Left ventricle myocardium superior (tissue), 1 donor: ENCODE data around the gene PLIN4. TPM values are rescaled to one million over a fixed set of nuclear protein-coding genes. Genes with fewer than 3 reads are reported as not detected.
"Not testable (repeated sequence)": the region's sequence is repeated elsewhere in the genome, so short reads cannot be mapped to it uniquely, and the experiment has no call there.

Experiments used
- ATAC-seq: fragments of 200-7000 bp; cut with Tn5 transposase; one replicate; pipeline ENCODE4 v1.9.1; 2020; ENCODE audit warnings: mild to moderate bottlenecking, moderate library complexity
- DNase-seq: peaks from one replicate; pipeline ENCODE4 v3.0.0-alpha.2; 2020
- intact Hi-C: fragments of 100-400 bp; cut with micrococcal nuclease; formaldehyde crosslinking; loops from one replicate; pipeline ENCODE4 v1.11.0; 2022
- total RNA-seq: library from RNA; stranded (reverse); fragmentation: NEBNext Ultra II Directional; extraction: Animal tissue kit (Norgen Biotek cat#: 25700); gene quantifications from one replicate; pipeline ENCODE4 v1.2.1, GENCODE V29; 2021
- donor health status: DM: no; HTN: yes; CAD: no; lungs with severe emphysema.

The PLIN4 gene
- total RNA-seq, 1 donor from 2014 or later = 235 TPM

DNA sequence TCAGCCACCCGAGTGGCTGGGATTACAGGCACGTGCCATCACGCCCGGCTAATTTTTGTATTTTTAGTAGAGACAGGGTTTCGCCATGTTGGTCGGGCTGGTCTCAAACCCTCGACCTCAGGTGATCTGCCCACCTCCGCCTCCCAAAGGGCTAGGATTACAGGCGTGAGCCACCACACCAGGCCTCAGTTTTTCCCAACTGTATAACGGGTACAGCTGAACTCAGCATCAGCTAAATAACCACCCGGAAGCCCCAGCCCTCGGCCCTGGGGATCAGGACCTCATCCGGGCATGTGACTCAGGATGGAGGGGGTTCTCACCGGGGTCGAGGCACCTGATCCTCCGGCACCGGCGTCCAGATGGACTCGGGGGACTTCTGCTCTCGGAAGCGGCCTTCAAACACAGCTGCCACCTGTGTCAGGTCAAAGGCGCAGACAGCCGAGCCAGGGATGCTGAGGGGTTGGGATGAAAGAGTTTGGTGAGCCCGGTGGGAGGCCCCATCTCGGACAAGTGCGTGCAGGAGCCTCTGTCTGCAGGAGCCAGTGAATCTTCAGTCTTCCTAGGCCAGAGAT is 32.3 kb upstream of the PLIN4 start:
- ATAC-seq (no peak), DNase-seq (no peak)
- intact Hi-C loops = no loop called here

- DNase-seq (no peak), ATAC-seq (no peak)
- intact Hi-C loops = no loop called here
These were observed 31.7 kb upstream of the PLIN4 start for GRCh38 chr19:4550018-4550417.

DNA sequence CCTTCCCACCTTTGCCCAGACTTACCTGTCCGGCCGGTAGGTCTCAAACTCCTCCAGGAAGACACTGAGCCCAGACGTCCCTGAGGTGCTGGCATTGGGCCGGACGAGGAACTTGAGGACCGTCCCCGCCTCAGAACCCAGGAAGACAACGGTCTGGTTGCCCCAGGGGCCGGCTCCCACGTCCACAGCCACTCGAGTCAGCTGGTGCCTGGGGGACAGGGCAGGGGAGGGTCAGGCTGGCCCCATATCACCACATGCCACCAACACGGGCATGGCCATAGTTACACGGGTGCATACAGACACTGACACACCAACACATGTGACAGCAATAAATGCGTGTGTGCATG is 29.9 kb upstream of the PLIN4 start:
- intact Hi-C loops = no loop called here
- no peak for ATAC-seq

GRCh38 chr19:4547303-4548237 is 29.3 kb upstream of the PLIN4 start:
- DNase-seq (no peak), ATAC-seq (peak; percentile 42)
- intact Hi-C loops = no loop called here

More for the DNA sequence above, 29.9 kb upstream of the PLIN4 start:
- DNase-seq = no peak

DNA sequence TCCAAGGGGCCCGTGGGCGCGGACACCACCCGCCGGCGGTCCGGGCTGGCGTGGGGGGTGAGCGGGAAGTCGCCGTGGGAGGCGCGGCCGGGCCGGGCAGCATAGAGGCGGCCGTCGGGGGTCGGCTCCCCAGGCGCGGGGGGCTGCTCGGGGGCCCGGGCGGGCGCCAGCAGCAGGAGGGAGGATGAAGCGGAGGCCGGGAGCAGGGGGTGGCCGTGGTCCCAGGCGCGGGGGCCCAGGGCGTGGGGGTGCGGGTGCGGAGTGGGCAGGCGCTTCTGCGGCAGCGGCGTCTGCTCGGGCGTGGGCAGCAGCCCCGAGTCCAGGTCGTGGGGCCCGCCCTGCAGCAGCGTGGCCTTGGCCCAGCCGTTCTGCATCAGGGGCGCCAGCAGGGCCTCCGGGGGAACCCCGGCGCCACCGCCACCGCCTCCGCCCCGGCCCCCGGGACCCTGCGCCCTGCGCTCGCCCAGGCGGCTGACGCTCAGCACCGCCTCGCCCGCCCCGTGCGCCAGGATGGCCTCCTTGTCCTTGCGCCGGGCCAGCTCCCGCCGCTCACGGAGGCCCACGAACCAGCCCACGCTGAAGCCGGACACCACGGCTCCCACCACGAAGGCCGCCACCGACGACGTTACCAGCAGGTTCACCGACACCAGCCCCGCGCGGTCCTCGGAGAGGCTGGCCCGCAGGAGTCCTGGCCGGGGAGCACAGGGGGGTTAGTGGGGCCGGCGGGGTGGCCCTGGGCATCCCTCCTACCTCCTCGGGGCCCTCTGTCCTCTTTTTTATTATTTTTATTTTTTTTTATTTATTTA is 25.8 kb upstream of the PLIN4 start:
- ATAC-seq (no peak), DNase-seq (no peak)
- intact Hi-C loops = no loop called here

DNA sequence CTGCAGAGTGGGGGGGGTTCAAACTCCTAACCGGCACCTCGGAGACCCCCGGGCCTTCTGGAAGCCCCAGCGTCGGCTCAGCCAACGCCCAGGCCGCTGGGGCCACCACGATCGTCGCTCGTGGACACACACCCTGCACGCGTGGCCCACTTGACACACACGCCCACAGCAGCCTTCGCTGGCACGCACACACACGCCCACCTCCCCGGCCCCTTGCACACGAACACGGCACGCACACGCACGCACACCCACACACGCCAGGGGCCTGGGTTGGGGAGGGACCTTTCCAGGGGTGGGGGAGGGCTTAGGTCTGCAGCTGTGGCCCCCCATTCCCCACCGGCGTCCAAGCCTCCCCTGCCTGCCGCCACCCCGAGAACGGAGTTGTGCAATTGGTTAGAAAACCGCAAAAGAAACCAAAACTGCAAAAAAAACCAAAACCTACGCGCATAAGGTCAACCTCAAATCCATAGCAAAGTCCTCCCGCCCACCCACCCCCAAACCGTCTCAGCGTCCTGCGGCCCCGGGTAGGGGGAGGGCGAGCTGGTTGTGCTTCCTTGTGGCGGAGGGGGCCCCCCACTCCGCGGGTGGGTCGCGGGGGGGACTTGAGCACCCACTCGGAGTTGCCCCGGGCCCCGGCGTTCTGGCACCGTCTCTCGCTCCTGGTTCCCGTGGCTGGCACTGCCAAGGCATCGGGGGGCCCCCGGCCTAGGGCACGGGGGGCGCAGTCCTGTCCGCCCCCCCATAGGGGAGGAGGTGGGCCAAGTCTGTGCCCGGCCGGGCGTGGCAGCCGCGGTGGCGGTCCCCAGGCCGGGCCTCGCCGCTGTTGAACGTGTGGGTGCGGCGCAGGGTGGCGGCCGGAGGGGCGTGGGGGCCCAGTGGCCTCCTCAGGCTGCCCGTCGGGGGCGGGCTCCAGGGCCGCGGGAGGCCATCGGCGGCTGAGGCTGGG is 24.9 kb upstream of the PLIN4 start:
- ATAC-seq = no peak
- intact Hi-C loops = no loop called here
- DNase-seq = no peak

GRCh38 chr19:4541806-4542145 is 23.5 kb upstream of the PLIN4 start:
- intact Hi-C loops, DNase-seq, ATAC-seq: not testable (repeated sequence)

DNA sequence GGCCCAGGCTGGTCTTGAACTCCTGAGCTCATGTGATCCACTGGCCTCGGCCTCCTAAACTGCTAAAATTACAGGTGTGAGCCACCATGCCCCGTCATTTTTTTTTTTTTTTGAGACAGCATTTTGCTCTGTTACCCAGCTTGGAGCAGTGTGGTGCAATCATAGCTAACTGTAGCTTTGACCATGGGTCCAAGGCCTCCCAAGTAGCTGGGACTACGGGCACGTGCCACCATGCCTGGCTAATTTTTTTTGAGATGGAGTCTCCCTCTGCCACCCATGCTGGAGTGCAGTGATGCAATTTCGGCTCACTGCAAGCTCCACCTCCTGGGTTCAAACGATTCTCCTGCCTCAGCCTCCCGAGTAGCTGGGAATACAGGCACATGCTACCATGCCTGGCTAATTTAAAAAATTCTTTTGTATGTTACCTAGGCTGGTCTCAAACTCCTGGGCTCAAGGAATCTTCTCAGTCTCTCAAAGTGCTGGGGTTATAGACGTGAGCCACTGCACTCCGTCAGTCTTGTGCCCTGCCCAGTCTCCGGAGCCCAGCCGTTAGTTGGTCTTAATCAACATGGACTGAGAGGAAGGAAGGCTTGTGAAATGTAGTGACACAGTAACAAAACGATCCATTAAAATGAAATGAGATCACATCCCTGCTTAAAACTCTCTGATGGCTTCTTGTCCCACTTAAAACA is 23.0 kb upstream of the PLIN4 start:
- DNase-seq = no peak
- no peak for ATAC-seq
- intact Hi-C loops = no loop called here

GRCh38 chr19:4539693-4540581 is 21.7 kb upstream of the PLIN4 start, which contains the start of gene LRG1:
Gene LRG1 (minus strand): TSS chr19:4540036. CDS start chr19:4540013, 23 bp downstream.
- intact Hi-C loops = no loop called here
- no peak for DNase-seq
- peak; percentile 38 for ATAC-seq

- ATAC-seq = no peak
- DNase-seq = no peak
- intact Hi-C loops = no loop called here
These were observed 20.9 kb upstream of the PLIN4 start for GRCh38 chr19:4539169-4539692.

- DNase-seq = no peak
- intact Hi-C loops = no loop called here
- ATAC-seq = no peak
These were observed 20.3 kb upstream of the PLIN4 start for GRCh38 chr19:4538601-4538954.

GRCh38 chr19:4537953-4538600 is 19.8 kb upstream of the PLIN4 start:
- intact Hi-C loops = no loop called here
- ATAC-seq (no peak), DNase-seq (no peak)

- DNase-seq = no peak
- ATAC-seq = peak; percentile 4
- intact Hi-C loops = no loop called here
These were observed 18.5 kb upstream of the PLIN4 start for GRCh38 chr19:4536798-4537197.

- intact Hi-C loops = no loop called here
- DNase-seq = peak; percentile 89
These were observed 16.8 kb upstream of the PLIN4 start, which contains the start of gene PLIN5 for GRCh38 chr19:4534836-4535658. Gene PLIN5 (minus strand): TSS chr19:4535224. CDS start chr19:4534074, 1,150 bp downstream.

DNA sequence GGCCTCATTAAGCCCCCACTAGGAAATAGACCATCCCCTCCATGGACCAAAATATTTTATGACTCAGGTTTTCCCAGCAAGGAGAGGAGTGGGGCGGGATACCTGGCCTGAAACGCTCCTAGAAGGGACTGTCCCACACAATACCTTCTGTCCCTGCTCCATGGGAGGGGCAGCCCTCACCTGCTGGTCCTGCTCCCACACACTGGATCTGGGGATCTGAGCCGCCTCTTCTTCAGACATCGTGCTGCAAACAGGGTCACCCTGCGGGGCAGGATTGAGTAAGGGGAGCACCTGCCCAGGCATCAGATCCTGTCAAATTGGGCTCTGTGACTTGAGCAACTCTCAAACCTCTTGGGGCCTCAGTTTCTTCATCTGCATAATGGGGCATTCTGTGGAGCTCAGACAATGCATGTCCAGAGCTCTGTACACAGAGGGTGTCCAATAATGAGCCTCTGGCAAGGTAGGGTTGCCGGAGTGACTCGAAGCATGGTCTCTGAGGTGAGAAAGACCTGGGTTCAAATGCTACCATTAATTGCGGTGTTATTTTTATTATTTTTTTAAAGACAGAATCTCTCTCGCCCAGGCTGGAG is 15.6 kb upstream of the PLIN4 start:
- DNase-seq = no peak
- intact Hi-C loops = no loop called here
- no peak for ATAC-seq

More at GRCh38 chr19:4534836-4535658, 16.8 kb upstream of the PLIN4 start, which contains the start of gene PLIN5:
- ATAC-seq = peak; percentile 91
